Esophagus mucosa (tissue), 1 donor: ENCODE results near the gene TOMM20. TPM values are rescaled to one million over a fixed set of nuclear protein-coding genes. Genes with fewer than 3 reads are reported as not detected.
"Not testable (repeated sequence)": the region's sequence is repeated elsewhere in the genome, so short reads cannot be mapped to it uniquely, and the experiment has no call there.

Experiments
- ATAC-seq: fragments of 200-7000 bp; cut with Tn5 transposase; one replicate; pipeline ENCODE4 v1.9.1; 2020
- total RNA-seq: library from RNA; stranded (reverse); gene quantifications from one replicate; pipeline ENCODE4 v1.2.4, GENCODE V29; 2023
- donor health status: DM: yes; HTN: yes; CAD: no.

The TOMM20 gene
- total RNA-seq, 1 donor from 2014 or later, result 102 TPM

- ATAC-seq, result peak; percentile 6
Measured at GRCh38 chr1:235078480-235079381, 49.9 kb downstream of the TOMM20 start.

GRCh38 chr1:235077571-235078479 is 50.8 kb downstream of the TOMM20 start:
- no peak for ATAC-seq

GRCh38 chr1:235077163-235077540 is 51.5 kb downstream of the TOMM20 start:
- ATAC-seq, result no peak

GRCh38 chr1:235076504-235077162 is 52.0 kb downstream of the TOMM20 start:
- no peak for ATAC-seq

GRCh38 chr1:235075777-235076308 is 52.8 kb downstream of the TOMM20 start:
- ATAC-seq, result no peak

GRCh38 chr1:235075048-235075776 is 53.4 kb downstream of the TOMM20 start:
- ATAC-seq, result no peak

- no peak for ATAC-seq
Measured at GRCh38 chr1:235074523-235075047, 54.1 kb downstream of the TOMM20 start.

- peak; percentile 40 for ATAC-seq
Measured at GRCh38 chr1:235073968-235074522, 54.6 kb downstream of the TOMM20 start.

GRCh38 chr1:235073331-235073967 is 55.2 kb downstream of the TOMM20 start:
- ATAC-seq, result peak; percentile 79

GRCh38 chr1:235072577-235072976 is 56.1 kb downstream of the TOMM20 start:
- not testable (repeated sequence) for ATAC-seq

GRCh38 chr1:235072096-235072495 is 56.5 kb downstream of the TOMM20 start:
- no peak for ATAC-seq

- ATAC-seq, result no peak
Measured at GRCh38 chr1:235070819-235071218, 57.8 kb downstream of the TOMM20 start.

GRCh38 chr1:235069577-235070563 is 58.8 kb downstream of the TOMM20 start:
- ATAC-seq, result peak; percentile 41

- no peak for ATAC-seq
Measured at GRCh38 chr1:235069176-235069575, 59.5 kb downstream of the TOMM20 start.

GRCh38 chr1:235068158-235069121 is 60.2 kb downstream of the TOMM20 start:
- ATAC-seq, result peak; percentile 90

- peak; percentile 84 for ATAC-seq
Measured at GRCh38 chr1:235067396-235068157, 61.1 kb downstream of the TOMM20 start.

GRCh38 chr1:235063068-235063765 is 65.4 kb downstream of the TOMM20 start:
- no peak for ATAC-seq
